ENCODE measurements around the gene CNTRL.
A peak's percentile ranks its signal among the peaks of the same experiment; 100 is the strongest.
"Not testable (repeated sequence)": the region's sequence is repeated elsewhere in the genome, so short reads cannot be mapped to it uniquely, and the experiment has no call there.

Gene CNTRL

DNA sequence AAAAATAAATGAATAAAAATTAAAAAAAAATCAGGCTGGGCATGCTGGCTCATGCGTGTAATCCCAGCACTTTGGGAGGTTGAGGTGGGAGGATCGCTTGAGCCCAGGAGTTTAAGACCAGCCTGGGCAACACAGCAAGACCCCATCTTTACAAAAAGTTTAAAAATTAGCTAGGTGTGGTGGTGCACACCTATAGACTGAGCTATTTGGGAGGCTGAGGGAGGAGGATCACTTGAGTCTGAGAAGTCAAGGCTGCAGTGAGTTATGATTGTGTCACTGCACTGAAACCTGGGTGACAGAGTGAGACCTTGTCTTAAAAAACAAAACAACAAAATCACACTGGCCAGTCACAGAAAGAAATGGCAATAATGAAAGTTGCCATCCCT is 3.4 kb upstream of the CNTRL start:
- DNase-seq: no peak

DNA sequence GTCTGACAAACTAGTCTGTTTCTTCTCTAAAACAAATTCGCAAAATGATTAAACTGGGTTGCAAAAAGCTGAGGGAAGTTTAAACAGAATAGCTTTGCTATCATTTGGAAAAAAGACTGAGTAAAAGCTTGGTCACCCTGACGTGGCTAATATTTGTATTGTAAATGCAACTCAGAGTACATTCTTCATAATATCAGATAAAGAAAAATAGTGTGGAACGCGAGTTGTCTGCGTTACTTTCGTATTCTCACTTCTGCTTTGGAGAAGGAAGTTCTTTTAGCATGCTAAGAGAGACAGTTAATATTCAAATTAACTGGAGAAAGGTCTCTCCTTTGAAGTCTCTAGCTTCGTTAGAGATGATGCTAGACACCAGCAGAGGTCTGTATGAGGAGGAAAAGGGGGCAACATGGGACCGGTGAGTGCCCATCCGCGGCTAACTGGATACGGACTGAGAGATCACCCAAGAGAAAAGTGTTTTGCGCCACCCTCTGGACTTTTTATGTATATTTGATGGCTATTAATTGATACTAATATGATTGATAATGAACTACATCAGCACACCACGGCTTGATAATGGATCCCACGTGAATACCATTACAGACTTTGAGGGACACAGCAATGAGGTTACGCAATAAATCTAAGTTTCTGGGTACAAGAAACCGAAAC is 2.9 kb upstream of the CNTRL start:
- DNase-seq: no peak

DNA sequence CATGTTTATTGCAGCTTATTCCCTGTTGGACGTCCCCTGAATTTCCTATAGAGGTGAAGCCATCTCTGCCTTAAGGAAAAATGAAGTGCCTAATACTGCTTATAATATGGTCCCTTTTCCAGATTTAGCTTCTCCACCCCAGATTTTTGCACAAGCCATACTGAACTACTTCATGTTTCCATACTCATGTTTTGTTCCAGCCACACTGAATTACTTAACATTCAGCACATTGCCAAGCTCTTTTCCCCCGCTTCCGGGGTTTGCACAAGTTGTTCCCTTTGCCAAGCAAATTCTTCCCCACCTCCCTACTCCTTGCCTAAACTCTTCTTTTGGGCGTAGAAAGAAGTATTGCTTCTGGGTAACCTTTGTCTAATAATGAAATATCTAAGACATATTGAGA is 1.7 kb upstream of the CNTRL start:
- DNase-seq: no peak

DNA sequence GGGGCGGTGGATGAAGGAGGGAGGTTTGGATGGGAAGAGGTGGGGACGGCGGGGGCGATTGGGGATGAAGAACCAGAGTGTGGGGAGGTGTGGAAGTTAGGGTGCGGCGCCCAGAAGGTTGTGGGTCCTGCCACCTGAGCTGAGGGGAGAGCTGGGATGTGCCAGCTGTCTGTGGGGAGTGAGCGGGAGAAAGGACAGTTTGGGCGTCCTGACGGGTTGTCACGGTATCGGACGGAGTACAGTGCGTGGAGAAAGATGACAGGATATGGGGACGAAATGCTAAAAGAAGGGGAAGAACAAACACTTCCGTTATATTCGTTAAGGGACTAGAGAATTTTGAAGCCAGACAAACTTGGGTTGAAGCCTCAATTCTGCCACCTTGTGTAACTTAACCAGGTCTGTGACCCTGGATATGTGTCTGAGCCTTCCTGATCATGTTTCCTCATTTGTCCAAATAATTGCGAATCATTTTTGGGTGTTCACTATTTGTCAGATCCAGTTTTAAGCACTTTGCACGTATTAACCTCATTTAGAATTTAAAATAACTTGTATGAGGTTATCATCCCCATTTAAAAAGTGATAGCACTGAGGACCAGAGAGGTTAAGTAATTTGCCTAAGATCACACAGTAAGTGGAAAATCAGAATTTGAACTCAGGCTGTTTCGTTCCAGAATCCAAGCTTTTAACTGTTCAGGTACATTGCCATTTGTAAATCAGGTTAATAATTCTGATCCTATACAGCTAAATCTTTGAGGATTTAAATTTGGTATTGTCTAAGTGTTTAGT is 689 bp downstream of the CNTRL start:
- DNase-seq: no peak

DNA sequence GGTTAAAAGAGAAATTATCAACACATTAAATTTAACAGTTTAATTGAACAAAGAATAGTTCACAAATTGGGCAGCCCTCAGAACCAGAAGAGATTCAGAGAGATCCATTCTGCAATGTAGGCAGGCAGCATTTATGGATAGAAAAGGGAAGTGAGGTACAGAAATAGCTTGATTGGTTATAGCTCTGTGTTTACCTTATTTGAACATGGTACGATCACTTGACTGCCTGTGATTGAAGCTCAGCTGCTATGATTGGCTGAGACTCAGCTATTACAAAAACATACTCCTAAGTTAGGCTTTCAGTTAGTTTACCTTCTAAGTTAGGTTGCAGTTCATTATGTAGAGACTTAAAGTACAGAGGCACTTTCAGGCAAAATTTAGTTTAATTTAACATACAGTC is 7.3 kb downstream of the CNTRL start:
- no peak for DNase-seq

DNA sequence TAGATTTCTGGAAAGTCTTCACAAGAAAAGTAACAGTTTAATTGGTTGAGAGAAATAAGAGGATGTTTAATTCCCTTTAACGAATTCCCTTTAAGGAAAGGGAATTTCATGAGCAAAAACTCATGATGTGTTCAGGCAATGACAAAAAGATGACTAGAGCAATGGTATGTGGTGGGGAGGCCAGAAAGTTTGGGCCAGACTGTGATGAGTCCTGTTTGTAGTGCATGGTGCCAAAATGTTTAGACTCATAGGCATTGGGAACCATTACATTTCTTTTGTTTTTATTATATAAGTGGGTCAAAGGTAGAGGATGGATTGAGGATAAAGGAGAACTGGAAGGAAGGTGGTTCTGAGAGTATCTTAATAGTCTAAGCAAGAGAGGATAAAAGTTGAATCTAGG is 10.9 kb downstream of the CNTRL start:
- DNase-seq: no peak

DNA sequence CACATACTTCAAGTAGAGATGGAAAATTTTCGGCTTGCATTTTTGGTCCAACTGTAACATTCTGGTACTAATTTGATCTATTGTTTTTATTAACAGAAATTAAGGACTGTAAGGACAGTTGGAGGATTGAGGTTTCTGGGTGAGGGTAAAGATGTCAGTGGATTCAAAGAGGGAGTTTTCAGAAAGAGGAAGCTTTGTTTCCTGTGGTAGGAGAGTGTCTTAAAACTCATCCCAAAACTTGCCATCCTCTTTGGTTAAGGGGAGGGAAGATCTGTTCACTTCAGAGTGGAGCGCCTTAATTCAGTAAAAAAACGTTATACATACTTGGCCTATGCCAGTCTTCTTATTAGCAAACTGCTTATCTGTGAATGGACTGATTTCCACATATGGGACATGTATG is 13.8 kb downstream of the CNTRL start:
- no peak for DNase-seq

DNA sequence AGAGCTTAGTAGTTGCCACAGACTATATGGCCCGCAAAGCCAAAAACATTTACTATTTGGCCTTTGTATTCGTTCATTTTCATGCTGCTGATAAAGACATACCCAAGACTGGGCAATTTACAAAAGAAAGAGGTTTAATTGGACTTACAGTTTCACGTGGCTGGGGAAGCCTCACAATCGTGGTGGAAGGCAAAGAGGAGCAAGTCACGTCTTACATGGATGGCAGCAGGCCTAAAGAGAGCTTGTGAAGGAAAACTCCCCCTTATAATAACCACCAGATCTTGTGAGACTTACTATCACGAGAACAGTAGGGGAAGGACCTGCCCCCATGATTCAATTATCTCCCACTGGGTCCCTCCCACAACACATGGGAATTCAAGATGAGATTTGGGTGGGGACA is 16.0 kb downstream of the CNTRL start:
- not testable (repeated sequence) for DNase-seq

DNA sequence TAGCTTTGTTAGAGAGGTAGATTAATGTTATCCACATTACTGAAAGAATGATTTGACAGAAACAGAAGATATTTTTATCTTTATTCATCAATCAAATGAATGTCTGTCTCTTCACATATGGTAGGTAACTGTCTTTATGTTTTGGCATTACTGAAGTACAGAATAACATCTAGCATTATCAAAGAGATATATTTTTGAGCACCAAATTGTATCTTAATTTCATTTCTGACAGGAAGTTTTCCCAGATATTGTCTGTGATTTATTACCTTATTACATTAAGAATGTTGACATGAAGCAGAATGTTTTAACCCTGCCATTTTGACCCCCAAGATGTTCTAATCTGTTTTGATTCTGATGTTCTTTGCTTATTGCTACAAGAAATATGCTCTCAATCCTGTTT is 20.3 kb downstream of the CNTRL start:
- DNase-seq: no peak

DNA sequence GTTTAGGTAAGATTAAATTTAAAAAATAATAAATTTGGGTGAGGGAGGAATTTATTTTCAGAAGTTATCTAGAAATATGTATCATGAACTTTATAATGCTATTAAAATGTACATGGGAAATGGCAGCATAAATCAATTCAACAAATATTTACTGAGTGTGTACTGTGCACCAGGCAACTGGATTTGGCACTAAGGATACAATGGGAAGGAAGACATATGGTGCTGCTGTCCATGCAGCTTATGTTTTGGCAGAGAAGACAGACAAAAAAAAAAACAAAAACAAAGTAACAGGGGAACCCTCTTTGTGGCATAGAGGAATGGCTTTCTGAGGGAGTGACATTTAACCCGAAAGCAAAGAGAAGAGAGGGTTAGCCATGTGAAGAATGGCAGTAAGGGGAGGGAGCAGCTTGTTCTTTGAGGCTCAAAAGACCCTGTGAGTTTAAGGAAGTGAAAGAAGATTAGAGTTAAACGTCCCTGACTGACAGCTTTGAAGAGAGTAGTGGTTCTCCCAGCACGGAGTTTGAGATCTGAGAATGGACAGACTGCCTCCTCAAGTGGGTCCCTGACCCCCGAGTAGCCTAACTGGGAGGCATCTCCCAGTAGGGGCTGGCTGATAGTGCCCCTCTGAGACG is 23.9 kb downstream of the CNTRL start:
- no peak for DNase-seq

DNA sequence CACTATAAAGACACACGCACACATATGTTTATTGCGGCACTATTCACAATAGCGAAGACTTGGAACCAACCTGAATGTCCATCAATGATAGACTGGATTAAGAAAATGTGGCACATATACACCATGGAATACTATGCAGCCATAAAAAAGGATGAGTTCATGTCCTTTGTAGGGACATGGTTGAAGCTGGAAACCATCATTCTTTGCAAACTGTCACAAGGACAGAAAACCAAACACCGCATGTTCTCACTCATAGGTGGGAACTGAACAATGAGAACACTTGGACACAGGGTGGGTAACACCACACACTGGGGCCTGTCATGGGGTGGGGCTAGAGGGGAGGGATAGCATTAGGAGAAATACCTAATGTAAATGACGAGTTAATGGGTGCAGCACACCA is 29.3 kb downstream of the CNTRL start:
- not testable (repeated sequence) for DNase-seq

DNA sequence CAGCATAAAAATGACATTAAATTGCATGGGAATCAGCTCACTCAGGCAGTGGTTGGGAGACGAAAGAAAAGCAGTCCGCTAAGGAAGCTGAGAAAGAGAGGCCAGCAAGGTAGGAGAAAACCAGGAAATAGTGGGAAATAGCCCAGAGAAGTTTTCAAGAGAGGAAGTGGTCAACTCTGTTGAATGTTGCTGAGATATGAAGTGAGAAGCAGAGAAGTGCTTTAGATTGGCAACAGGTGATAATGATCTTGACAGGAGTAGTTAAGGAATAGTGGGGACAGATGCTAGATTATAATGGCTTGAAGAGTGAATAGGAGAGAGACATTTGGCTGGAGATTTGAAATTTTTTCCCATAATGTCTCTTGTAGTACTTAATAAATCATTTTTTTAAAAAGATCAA is 30.8 kb downstream of the CNTRL start:
- no peak for DNase-seq

DNA sequence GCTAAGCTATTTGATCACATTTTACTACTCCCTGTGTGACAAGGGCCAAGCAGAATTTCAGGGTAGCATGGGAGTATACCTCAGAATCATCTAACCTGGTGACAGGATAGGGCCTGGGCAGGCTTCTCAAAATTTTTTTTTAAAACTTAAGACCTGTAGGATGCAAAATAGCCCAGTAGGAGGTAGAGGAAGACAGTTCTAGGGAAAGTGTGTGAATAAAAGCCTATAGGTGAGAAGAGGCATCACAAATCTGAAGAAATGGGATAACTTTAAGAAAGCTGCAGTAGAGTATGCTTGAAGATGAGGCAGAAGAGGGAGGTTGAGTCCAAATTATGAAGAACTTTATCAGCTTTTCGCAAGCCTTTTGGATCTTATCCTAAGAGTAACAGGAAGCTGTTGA is 32.3 kb downstream of the CNTRL start:
- DNase-seq: no peak

DNA sequence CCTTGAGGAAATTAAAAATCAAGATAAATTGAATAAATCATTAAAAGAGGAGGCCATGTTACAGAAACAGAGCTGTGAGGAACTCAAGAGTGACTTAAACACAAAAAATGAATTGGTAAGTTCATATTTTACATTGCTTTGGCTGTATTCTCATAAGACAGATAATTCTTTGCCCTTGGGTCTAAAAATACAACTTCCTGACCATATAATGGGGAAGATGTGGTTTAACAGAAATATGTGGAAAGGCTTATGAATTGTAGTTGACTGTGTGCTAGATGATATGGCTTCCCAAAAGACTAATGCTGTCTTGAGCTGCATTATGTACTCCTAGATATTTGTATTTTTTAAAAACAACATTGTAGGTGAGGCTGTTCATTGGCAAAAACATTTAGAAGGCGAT is 33.1 kb downstream of the CNTRL start:
- no peak for DNase-seq

DNA sequence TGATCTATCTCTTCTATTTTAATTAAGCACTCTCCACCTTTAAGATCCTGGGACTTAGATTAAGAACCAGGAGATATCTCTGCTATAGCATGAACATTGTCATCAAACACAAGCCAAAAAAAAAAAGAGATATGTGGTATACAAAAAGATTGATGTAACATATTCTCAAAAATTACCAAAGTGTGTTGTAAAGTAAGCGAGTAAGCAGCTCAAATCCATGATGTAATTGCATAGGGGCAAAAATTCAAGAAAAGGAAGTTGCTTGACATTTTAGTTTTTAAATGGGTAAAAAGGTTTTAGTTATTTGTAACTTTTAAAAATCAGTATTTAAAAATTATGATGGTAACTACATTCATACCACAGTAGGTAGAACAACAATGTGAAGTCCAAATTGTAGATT is 40.7 kb downstream of the CNTRL start:
- no peak for DNase-seq

DNA sequence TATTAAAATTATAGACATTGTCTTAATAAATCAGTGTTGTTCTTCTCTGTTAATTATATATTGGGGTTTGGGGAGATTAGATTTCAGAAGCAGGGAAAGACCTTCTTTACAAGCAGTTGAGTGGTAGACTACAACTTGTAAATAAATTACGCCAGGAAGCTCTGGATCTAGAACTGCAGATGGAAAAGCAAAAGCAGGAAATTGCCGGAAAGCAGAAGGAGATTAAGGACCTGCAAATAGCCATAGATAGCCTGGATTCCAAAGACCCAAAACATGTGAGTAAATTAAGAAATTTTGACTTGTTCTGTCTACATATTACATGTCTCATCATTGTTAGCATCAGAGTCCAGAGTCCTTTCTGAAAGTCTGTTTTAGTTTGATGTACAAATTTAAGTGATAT is 43.5 kb downstream of the CNTRL start:
- no peak for DNase-seq

DNA sequence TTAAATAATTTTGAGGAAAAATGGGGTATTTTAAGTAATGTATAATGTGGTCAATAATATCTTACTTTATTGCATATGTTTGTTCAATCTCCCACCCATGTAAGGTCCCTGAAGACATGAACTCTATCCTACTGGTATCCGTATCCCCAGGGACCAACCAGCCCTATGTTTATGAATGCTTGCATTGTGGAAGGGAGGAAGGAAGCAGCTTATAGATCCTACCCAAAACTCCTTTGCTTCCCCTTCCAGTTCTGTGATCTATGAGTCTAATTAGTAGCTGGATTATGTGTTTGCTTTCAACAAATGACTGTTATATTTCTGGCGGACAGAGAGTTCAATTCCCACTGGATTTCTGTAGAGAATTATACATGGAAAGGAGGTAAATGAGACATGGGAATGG is 45.6 kb downstream of the CNTRL start:
- DNase-seq: no peak

DNA sequence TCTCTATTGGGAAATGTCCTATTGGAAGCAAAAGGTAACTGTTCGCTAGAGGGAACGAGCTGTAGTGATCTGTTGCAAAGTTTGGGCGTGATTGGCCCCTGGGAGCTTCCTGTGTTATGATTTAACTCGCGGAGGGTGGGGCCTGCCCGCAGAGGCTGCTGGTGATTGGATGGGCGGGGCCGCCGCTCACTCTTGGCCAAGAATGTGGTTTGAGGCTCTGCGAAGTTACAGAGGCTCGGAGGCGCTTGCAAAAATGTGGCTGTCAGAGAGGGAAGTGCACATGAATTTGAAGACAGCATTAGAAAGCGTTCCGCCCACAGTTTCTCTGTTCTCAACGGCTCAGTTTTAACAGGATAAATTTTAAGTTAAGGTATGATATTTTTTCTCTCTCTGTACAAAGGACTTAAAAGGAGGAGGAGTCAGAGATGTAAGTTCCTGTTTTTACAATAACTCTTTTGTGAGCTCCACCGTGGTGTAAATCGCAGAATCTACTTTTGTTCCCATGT is 46.9 kb downstream of the CNTRL start:
- DNase-seq: peak; percentile 74

DNA sequence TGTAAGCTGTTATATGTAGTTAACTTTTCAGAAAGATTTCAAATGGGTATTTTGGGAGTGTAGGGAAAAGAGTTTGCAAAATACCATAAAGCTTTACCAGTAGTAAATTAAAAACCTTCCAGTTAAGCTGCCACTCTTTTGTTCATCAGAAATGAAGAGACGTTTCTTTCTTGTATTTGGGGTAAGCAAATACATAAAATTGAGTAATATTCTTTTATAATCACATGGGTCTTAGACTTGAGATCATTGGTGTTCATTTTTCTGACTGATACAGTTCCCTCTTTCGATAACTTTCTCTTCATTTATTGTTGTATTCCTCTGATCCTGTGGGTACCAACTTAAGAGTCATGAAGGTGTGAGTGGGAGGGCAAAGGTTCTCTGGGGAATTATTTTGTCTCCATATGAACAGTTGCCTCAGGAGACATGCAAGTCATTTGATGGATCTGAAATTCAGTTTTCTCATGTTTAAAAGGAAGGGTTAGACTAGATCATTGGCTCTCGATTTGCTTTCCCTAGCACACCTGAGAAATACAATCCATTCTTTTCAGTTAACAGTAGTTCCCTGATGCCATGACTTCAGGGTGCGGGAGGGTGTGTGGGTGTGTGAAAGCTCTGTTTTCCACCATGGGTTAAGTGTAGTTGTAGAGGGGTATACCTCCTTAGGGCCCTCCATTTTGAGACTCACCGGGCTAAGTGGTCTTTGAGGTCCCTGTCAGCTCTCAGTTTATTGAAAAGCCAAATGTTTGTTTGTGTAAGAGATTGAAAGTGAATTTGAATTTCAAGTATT is 47.7 kb downstream of the CNTRL start:
- DNase-seq: no peak

DNA sequence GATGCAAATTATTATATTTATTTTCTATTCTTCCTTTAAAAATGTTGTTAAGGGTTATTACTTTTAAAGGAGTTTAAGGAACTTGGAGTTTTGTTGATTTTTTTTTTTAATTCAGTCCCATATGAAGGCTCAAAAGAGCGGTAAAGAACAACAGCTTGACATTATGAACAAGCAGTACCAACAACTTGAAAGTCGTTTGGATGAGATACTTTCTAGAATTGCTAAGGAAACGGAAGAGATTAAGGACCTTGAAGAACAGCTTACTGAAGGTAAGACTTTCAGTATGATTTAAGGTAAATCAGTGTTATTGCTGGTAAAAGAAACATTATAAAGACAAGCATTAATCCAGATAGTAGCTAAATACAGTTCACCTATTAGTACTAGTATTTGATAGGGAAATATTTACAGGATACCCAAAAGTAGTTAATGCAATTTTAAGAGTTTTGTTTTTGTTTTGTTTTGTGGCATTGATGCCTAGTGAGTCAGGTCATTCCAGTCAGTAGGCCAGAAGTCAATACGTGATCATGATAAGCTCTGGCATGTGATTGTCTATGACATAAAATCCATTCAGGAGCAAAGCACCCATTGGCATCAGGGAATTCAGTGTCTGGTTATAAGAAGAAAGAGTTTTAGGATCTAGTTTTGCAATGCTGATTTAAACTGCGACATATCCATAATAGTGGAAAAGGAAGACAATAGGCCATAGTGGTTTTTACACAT is 49.2 kb downstream of the CNTRL start:
- DNase-seq: no peak

DNA sequence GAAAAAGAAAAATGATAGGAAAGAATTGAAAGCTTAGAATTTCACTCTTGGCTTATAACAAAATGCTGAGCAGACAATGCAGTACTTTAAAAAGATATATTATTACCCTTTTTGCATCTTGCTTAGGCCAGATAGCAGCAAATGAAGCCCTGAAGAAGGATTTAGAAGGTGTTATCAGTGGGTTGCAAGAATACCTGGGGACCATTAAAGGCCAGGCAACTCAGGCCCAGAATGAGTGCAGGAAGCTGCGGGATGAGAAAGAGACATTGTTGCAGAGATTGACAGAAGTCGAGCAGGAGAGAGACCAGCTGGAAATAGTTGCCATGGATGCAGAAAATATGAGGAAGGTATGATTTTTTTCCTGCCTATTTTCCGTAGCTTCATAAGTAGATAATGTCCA is 50.8 kb downstream of the CNTRL start:
- no peak for DNase-seq

DNA sequence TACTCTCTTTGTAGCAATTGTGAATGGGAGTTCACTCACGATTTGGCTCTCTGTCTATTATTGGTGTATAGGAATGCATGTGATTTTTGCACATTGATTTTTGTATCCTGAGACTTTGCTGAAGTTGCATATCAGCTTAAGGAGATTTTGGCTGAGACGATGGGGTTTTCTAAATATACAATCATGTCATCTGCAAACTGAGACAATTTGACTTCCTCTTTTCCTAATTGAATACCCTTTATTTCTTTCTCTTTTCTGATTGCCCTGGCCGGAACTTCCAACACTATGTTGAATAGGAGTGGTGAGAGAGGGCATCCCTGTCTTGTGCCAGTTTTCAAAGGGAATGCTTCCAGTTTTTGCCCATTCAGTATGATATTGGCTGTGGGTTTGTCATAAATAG is 54.6 kb downstream of the CNTRL start:
- not testable (repeated sequence) for DNase-seq

All from NCI-H1436 treated with DMSO at 0.1 percent for 48 hours (cell line).